NK-92 (cell line): ENCODE data around the gene ACYP2.
"Not testable (repeated sequence)": the region's sequence is repeated elsewhere in the genome, so short reads cannot be mapped to it uniquely, and the experiment has no call there.

ENCODE experiments used
- DNase-seq: peaks from one replicate; lab custom pipeline; 2025; ENCODE audit not compliant: unreplicated experiment; lab: John Stamatoyannopoulos, UW

ACYP2 gene

GRCh38 chr2:54097124-54097523 lies 18.3 kb upstream of the ACYP2 start:
- no peak for DNase-seq

DNA sequence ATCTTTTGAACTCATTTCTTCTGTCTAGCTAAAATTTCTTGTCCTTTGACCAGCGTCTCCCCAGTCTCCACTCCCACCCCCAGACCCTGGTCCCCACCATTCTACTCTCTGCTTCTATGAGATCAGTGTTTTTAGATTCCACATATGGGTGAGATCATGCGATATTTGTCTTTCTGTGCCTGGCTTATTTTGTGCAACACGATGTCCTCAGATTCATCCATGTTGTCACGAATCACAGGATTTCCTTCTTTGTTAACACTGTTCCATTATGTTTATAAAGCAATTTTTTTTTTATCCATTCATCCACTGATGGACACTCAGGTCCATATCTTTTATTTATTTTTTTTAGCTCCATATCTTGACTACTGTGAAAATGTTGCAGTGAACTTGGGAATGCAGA lies 16.0 kb upstream of the ACYP2 start:
- no peak for DNase-seq

- no peak for DNase-seq
Observed at GRCh38 chr2:54099829-54100585, 15.4 kb upstream of the ACYP2 start.

DNA sequence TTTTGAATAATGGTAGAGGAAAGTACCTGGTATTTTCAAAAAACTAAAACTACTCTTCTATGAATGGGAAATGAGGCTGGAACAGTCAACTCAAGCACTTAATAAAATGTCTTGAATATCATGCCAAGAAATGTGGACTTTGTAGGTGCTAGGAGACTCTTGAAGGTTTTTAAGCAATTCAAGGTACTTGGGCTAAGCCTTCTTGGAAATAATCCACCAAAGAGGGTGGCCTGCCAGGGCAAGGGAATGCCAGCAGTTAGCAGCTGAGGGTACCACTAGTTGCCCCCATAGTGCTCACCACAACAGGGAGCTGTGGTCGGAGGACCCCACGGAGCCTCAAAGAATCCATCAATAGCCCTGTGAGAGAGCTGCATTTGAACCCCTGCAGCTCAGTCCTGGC lies 14.6 kb upstream of the ACYP2 start:
- DNase-seq = no peak

- no peak for DNase-seq
Observed at GRCh38 chr2:54103454-54104314, 11.7 kb upstream of the ACYP2 start.

DNA sequence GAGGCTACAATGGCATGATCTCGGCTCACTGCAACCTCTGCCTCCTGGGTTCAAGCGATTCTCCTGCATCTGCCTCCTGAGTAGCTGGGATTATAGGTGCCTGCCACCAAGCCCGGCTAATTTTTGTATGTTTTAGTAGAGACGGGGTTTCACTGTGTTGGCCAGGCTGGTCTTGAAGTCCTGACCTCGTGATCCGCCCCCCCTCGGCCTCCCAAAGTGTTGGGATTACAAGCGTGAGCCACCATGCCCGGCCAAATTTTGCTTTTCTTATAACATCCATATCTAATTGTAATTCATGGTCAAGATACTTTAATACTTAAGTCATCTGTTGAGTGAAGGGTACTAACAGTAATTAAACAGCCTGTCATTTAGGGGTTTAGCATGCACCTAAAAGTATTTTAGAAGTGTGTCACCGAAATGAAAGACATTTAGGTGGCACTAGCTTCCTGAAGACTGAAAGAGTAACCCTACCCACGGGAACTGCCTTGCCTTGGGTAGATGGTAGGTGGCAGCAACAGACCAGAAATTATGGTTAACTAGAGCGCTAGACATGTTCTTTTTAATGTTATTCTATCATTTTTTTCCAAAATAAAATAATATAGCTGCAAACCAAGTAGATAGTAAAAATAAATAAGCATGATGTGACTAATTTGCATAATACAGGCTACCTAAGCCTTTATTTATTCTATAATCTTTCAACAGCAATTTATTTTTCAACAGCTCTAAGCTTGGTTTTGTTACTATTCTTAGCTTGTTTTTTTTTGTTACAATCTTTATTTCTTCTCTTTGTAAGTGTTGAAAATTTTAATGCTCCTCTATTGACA lies 8.6 kb upstream of the ACYP2 start:
- no peak for DNase-seq

- DNase-seq = no peak
Observed at GRCh38 chr2:54107455-54107764, 8.0 kb upstream of the ACYP2 start.

GRCh38 chr2:54107903-54108615 lies 7.4 kb upstream of the ACYP2 start:
- DNase-seq = no peak

GRCh38 chr2:54109848-54110247 lies 5.6 kb upstream of the ACYP2 start:
- no peak for DNase-seq

DNA sequence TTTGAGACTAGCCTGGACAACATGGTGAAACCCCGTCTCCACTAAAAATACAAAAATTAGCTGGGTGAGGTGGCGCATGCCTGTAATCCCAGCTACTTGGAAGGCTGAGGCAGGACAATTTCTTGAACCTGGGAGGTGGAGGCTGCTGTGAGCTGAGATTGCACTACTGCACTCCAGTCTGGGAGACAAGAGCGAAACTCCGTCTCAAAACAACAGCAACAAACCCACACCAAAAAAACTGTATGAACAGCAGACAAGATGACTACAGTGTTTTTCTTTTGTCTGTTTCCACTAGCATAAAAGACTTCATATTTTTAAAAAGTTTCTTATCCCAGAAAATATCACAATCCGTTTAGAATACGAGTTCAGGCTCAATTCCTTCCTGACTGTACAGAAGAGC lies 936 bp upstream of the ACYP2 start:
- not testable (repeated sequence) for DNase-seq

DNA sequence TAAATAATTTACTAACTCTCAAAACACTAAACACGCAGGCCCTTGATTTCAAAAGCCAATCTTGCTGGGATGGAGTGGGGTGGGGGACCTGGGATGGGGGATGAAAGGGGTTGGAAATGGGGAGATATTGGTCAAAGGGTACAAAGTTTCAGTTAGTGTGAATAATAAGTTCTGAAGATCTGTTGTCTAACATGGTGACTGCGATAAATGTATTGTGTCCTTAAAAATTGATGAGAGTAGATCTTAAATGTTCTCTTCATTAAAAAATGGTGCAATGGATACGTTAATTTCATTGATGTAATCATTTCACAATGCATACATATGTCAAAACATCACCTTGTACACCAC lies 505 bp upstream of the ACYP2 start:
- no peak for DNase-seq

DNA sequence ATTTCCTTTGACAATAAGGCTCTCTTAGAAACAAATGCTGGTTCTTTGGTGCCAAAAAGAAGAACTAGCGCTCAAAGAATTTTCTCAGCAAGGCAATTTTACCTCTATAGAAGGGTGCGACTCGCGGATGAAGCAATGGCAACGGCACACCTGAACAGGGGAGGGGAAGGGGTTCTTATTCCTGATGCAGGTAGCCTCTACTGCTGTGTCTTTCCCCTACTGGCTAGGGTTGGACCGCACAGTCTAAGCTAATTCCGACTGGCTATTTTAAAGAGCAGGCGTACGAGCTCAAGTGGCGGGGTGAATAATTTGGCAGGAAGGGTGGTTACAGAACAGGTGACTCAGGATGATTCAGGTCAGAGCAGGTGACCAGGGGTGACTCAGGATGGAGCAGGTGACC lies 1.2 kb downstream of the ACYP2 start:
- not testable (repeated sequence) for DNase-seq

DNA sequence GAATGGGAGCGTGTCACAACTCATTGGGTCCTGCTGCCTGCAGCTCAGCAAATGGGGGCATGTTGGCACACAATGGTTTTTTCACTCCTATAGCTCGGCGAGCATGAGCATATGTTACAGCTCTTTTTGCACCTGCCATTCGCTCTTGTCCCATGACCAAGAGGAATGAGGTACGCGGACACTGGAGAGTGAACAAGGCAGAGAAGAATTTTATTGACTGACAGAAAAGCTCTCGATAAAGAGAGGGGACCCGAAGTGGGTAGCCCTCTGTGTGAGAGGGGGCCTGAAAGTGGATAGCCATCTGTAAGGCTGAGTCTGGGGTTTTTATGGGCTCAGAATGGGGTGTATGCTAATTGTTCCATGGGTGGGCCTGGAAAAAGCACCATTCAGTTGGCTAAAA lies 5.5 kb downstream of the ACYP2 start:
- DNase-seq = no peak

- DNase-seq = no peak
Observed at GRCh38 chr2:54122171-54122935, 6.9 kb downstream of the ACYP2 start.

- DNase-seq = no peak
Observed at GRCh38 chr2:54122939-54123338, 7.5 kb downstream of the ACYP2 start.

DNA sequence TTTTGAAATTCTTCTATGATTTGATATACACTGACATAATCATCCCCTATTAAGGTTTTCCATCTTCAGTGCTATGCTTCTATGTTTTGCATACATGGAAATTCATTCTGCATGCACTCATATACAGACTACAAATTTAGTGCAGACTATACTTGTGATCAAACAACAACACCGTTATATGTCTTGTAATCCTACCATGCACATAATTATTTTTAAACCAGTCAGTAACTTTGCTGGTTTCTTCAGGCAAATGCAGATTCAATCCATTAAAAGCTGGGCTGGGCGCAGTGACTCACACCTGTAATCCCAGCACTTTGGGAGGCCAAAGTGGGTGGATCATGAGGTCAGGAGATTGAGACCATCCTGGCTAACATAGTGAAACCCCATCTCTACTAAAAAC lies 11.8 kb downstream of the ACYP2 start:
- DNase-seq = not testable (repeated sequence)

DNA sequence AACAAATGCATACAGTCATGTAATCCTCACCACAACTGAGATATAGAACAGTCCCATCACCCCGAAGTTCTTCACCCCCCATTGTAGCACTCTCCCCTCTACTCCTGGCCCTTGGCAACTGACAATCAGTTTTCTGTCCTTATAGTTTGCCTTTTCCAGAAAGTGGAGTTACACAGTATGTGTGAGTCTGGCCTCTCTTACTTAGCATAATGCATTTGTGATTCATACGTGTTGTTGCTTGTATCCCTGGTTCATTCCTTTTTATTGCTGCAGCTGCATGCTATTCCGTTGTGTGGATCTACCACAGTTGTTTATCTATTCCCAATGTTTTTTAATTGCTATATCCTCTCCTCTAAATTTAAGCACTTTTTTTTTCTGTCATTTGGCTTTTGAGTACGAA lies 17.6 kb downstream of the ACYP2 start:
- DNase-seq = no peak

DNA sequence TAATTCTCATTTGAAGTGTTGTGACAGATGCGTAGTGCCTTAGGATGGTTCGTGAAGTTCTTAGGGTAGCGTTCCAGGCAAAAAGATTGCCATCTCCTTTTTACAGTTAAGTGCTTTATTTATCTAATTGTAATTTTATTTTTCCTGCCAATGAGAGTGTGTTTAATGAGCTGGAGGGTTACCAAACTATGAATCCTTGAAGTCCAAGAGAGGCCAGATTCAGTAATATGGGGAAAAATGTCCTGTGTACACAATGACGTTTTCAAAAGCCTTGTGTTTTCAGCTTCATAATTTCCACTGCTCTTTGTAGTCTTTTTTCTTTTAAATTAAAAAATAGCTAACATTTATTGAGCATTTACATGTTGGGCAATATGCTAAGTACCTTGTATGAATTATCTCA lies 23.8 kb downstream of the ACYP2 start:
- no peak for DNase-seq

- no peak for DNase-seq
Observed at GRCh38 chr2:54143780-54144179, 28.4 kb downstream of the ACYP2 start.

DNA sequence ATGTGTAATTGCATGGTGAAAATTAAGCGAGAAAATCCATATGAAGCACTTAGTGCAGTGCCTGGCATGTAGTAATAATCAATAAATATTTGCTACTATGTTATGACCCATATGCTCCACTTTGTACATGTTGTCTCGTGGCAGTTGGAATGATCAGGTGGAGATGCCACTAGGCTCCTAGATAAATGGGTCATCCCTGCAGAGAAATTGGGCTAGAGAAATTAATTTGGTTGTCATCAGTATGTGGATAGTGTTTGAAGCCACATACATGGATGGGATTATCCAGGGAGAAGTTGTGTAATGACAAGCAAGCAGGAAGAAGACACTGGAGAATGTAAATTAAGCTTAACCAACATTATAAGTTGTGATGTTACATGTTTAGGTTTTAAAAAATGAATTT lies 33.0 kb downstream of the ACYP2 start:
- no peak for DNase-seq
